ENCODE data around the gene S100A12.

S100A12 gene

GRCh38 chr1:153399401-153400055 lies 24.1 kb upstream of the S100A12 start:
- TF ChIP-seq CTCF (IDR thresholded peaks at IDR 0.05; ENCODE audit: low read depth, low read length), result no peak
- no peak overlapping the region for H3K4me3 ChIP-seq (replicated peaks in 1 of 2; ENCODE audit: low read depth in 2 of 2, low read length in 2 of 2)

GRCh38 chr1:153397924-153398651 lies 22.7 kb upstream of the S100A12 start:
- DNase-seq (ENCODE audit: low read depth in 2 of 2), result no peak
- TF ChIP-seq CTCF (IDR thresholded peaks at IDR 0.05; ENCODE audit: low read depth, low read length), result no peak
- H3K4me3 ChIP-seq (replicated peaks in 1 of 2; ENCODE audit: low read depth in 2 of 2, low read length in 2 of 2), result no peak overlapping the region

More at GRCh38 chr1:153399401-153400055, 24.1 kb upstream of the S100A12 start:
- DNase-seq (ENCODE audit: low read depth in 2 of 2), result no peak

DNA sequence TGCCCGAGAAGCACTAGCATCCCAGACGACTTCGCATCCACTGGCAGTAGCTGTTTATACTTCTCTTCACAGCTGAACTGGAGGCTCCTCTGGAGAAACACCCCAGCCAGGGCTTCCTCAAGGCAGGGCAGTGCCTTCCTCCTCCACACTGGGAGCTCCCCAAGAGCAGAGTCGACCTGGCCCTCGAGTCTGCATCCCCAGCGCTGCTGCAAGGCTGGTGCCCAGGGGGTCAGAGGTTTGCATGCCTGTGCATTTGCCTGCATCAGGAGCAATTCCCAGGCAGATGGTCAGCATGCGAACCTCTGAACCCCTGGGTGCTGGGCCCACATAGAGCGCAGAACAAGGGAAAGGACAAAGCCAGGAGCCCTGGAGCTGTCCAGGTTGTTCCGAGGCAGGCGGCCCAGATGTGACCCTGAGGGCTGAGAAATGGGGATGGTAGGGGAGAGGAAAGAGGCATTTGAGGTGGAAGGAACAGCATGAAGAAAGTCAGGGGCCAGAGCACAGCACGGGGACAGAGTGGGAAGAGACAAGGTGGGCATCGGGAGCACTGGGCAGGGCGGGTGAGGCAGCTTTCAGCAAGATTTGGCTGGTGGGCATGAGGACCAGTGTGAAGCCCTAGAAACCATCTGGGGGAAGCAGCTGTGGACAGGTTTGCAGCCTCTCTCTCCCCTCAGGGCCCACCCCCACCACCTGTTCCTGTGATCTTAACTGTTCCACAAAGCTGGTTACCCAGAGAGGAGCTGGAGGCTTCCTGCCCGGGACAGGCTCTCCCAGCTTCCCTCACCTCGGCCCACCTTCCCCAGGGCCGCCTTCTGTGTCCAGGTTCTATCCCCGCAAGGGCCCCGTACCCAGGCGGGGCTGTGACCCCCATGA lies 21.9 kb upstream of the S100A12 start:
- H3K4me3 ChIP-seq (replicated peaks in 1 of 2; ENCODE audit: low read depth in 2 of 2, low read length in 2 of 2), result no peak overlapping the region
- no peak for DNase-seq (ENCODE audit: low read depth in 2 of 2)
- no peak for TF ChIP-seq CTCF (IDR thresholded peaks at IDR 0.05; ENCODE audit: low read depth, low read length)

DNA sequence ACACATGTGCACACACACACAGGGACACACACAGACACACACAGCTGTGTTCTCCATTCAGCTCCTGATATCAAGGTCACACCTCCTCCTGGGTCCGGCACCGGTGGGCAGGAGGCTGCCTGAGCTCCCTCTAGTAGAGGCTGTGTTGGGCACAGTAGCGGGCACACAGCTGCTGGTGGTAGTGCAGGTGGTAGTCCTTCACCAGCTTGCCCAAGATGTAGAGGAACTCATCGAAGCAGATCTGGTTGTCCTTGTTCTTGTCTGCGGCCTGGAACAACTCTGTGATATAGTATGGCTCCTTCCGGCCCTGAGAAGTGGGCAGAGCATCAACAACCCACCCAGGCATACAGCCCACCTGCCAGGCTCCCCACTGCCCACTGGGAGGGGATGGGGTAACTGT lies 21.0 kb upstream of the S100A12 start:
- H3K4me3 ChIP-seq (replicated peaks in 1 of 2; ENCODE audit: low read depth in 2 of 2, low read length in 2 of 2), result no peak overlapping the region
- TF ChIP-seq CTCF (IDR thresholded peaks at IDR 0.05; ENCODE audit: low read depth, low read length), result no peak
- DNase-seq (ENCODE audit: low read depth in 2 of 2), result no peak

DNA sequence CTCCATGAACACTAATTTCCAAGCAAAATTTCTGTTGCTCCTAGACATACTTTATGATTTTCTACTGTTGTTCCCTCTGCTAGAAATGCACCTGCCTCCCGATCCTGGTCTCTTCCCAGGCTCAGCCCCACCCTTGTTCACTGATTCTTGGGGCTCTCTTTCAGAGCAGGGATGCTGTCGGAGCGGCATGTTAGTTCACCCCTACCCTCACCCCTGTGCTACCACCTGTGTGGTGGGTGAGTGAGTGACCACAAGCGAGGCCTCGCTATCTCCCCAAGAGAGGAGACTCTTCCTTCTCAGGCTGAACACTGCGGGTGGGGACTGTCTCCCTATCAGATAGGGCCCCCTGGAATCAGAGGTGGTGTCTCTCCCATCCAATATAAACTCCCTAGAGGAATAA lies 20.4 kb upstream of the S100A12 start:
- no peak for DNase-seq (ENCODE audit: low read depth in 2 of 2)
- no peak overlapping the region for H3K4me3 ChIP-seq (replicated peaks in 1 of 2; ENCODE audit: low read depth in 2 of 2, low read length in 2 of 2)
- no peak for TF ChIP-seq CTCF (IDR thresholded peaks at IDR 0.05; ENCODE audit: low read depth, low read length)

DNA sequence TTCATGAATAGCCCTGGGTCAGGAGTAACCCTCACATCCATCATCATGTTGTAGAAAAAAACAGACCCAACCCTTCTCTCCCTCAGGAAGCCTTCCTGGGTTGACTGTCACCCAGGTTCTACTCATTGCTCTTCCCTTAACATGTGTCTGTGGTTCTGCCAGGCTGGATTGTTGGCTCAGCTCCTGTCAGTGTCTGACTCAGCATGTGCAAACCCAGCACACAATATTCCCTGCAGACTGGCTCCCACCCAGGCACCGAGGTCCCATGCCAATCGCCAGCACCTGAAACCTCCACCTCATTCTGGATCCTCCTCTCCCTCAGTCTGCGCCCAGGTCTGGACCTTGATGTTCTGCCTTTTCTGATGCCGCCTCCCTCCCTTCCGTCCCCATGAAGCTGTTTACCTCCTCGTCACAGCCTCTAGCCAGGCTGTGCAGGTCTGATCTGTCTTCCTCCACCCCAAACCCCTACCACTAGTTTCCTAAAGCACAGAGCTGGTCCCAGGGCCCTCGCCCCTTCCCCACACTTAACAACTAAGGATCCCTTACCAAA lies 19.8 kb upstream of the S100A12 start:
- no peak for TF ChIP-seq CTCF (IDR thresholded peaks at IDR 0.05; ENCODE audit: low read depth, low read length)
- H3K4me3 ChIP-seq (replicated peaks in 1 of 2; ENCODE audit: low read depth in 2 of 2, low read length in 2 of 2), result no peak overlapping the region
- DNase-seq (ENCODE audit: low read depth in 2 of 2), result peak in 1 of 2 donors; percentile 2

Data from cardiac fibroblast (primary cell).